ENCODE measurements around the gene MED27. TPM values are rescaled to one million over a fixed set of nuclear protein-coding genes. Genes with fewer than 3 reads are reported as not detected.

The MED27 gene
- total RNA-seq, 2 experiments from 2014 or later, result 25.7 to 28.2 TPM

Other genes with a start within 250 kb of the MED27 start
- 10 to 100 TPM in 1 of 2 experiments, 1 to 10 TPM in 1; 7.9 to 14.5 TPM for gene NTNG2, start 82.2 kb upstream of the MED27 start, total RNA-seq

Measured in activated CD8-positive, alpha-beta memory T cell treated with anti-CD3 and anti-CD28 coated beads, Interleukin-2, amount 10 ng/mL, durations not matched to agents 7 days and 5 days (primary cell).